Activated T-cell treated with anti-CD3 and anti-CD28 coated beads, Interleukin-2, amount 50 U/mL, for 72 hours (primary cell): ENCODE data around the gene HEXD. TPM values are rescaled to one million over a fixed set of nuclear protein-coding genes. Genes with fewer than 3 reads are reported as not detected.

Source experiments
- ATAC-seq, 2 donors: fragments of 150-1000 bp; cut with Tn5 transposase; replicated peaks in 1 of 2; 2 replicates each; pipeline ENCODE4 v1.10.0; 2021; ENCODE audit warnings: moderate library complexity in 2 of 2, mild to moderate bottlenecking in 1 of 2
- DNase-seq, 2 donors: peaks; one replicate each; pipeline ENCODE4 v3.0.0; 2021 to 2022; ENCODE audit warnings: mixed read lengths in 1 of 2
- H3K27ac Mint-ChIP-seq: one replicate; pipeline ENCODE4 v1.8.0; 2022; ENCODE audit warnings: mild to moderate bottlenecking, moderate library complexity, mixed read lengths
- H3K27me3 Mint-ChIP-seq: one replicate; pipeline ENCODE4 v1.8.0; 2022; ENCODE audit warnings: low read depth, mixed read lengths
- H3K36me3 Mint-ChIP-seq, 2 donors: one replicate each; pipeline ENCODE4 v1.8.0; 2022; ENCODE audit warnings: mixed read lengths in 2 of 2, mild to moderate bottlenecking in 1 of 2; ENCODE audit not compliant: insufficient read depth in 2 of 2
- H3K4me1 Mint-ChIP-seq: one replicate; pipeline ENCODE4 v1.8.0; 2022; ENCODE audit warnings: low read depth, mixed read lengths
- H3K4me3 Mint-ChIP-seq, 2 donors: one replicate each; pipeline ENCODE4 v1.8.0; 2022; ENCODE audit warnings: mild to moderate bottlenecking in 2 of 2, mixed read lengths in 2 of 2, moderate library complexity in 2 of 2
- H3K9me3 Mint-ChIP-seq, 2 donors: one replicate each; pipeline ENCODE4 v1.8.0; 2022; ENCODE audit warnings: mixed read lengths in 2 of 2
- total RNA-seq, 2 donors: library from RNA; stranded (reverse); gene quantifications; one replicate each; pipeline ENCODE4 v1.2.3, GENCODE V29; 2022

The HEXD gene
- total RNA-seq, 2 donors from 2014 or later = 26.4 to 26.7 TPM

- Mint-ChIP-seq H3K27ac (no peak overlapping the region), H3K9me3 (no peaks in the 10 kb centered on the region), H3K27me3 (no peaks in the 10 kb centered on the region), H3K4me3 (no peak overlapping the region), H3K36me3 (peaks cover 4 to 16% of the 10 kb centered on the region in 2 donors), H3K4me1 (no peaks in the 10 kb centered on the region)
- ATAC-seq (no peak), DNase-seq (no peak)
These were observed 65.7 kb downstream of the HEXD start for GRCh38 chr17:82483836-82484235.

DNA sequence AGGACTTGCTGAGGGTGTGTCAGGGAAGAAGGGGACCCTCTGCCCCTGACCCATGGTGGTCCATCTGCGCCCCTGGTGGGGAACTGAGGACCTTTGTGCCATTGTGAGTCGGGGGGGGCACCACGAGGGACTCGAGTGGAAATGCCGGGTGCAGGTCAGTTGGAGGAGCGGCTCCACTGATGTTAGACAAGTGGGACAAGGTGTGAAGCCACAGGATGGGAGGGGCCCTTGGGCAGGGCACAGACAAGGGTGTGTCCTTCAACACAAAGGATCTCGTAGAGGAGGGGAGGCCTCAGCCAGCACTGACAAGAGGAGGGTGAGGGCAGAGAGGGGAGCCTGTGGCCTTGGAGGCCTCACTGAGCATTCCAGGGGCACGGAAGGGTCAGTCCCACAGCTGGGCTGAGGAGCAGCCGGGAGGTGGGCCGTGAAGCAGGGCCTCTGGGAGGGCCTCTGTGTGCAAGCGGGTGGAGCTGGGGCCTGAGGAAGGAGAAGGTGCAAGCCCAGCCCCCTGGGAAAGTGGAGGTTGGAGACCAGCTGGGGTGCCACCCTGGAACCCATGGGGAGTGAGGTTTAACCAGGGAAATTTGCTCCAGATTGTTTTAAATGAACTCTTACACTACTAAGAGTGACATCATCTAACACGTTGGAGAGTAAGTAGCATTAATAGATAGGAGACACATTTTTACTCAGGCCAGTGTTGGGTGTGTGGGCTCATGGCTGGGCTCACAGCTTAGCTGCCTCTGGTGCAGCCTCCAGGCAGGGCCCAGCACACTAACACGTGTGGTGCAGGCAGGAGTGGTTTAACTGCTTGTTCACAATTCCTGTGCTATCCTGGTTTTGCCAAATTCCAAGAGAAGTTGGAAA, 68.3 kb downstream of the HEXD start:
- no peak overlapping the region for H3K4me3 Mint-ChIP-seq
- H3K27ac Mint-ChIP-seq = no peak overlapping the region
- ATAC-seq (no peak), DNase-seq (no peak)
- H3K4me1 Mint-ChIP-seq = no peaks in the 10 kb centered on the region
- H3K9me3 Mint-ChIP-seq = no peaks in the 10 kb centered on the region
- no peaks in the 10 kb centered on the region for H3K27me3 Mint-ChIP-seq
- H3K36me3 Mint-ChIP-seq = peaks cover 4 to 9% of the 10 kb centered on the region in 2 donors

GRCh38 chr17:82487910-82488309, 69.8 kb downstream of the HEXD start:
- H3K27ac Mint-ChIP-seq = no peak overlapping the region
- DNase-seq (no peak), ATAC-seq (no peak)
- no peaks in the 10 kb centered on the region for H3K9me3 Mint-ChIP-seq
- no peaks in the 10 kb centered on the region for H3K4me1 Mint-ChIP-seq
- no peaks in the 10 kb centered on the region for H3K27me3 Mint-ChIP-seq
- peaks cover 4 to 9% of the 10 kb centered on the region in 2 donors for H3K36me3 Mint-ChIP-seq
- no peak overlapping the region for H3K4me3 Mint-ChIP-seq

GRCh38 chr17:82489117-82489516, 71.0 kb downstream of the HEXD start:
- H3K27me3 Mint-ChIP-seq = no peaks in the 10 kb centered on the region
- no peak for DNase-seq
- no peaks in the 10 kb centered on the region for H3K9me3 Mint-ChIP-seq
- H3K36me3 Mint-ChIP-seq = peaks cover 4 to 9% of the 10 kb centered on the region in 2 donors
- H3K27ac Mint-ChIP-seq = no peak overlapping the region
- ATAC-seq = no peak
- no peak overlapping the region for H3K4me3 Mint-ChIP-seq
- H3K4me1 Mint-ChIP-seq = peaks cover 2% of the 10 kb centered on the region

DNA sequence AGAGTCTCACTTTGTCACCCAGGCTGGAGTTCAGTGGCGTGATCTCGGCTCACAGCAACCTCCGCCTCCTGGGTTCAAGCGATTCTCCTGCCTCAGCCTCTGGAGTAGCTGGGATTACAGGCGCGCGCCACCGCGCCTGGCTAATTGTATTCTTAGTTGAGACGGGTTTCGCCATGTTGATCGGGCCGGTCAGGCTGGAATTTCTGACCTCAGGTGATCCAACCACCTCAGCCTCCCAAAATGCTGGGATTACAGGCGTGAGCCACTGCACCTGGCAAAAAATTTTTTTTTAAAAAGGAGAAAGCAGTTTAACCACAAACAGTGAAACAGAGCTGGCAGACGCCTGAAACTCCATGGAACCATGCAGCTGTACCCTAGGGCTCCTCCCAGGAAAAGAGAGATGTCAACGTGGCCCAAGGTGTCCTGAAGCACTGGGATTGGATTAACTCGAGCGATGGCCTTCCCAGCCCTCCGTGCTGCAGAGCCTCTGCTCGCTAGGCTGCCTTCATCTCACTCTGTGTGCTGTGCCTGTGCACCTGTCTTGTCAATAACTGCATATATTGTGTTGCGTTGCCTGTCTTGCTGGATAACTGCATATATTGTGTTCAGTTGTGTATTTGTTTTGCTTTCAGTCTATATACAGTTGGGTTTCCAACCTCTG, 71.8 kb downstream of the HEXD start:
- no peak for ATAC-seq
- Mint-ChIP-seq H3K4me3 (no peak overlapping the region), H3K36me3 (peaks cover 0 to 5% of the 10 kb centered on the region in 2 donors), H3K4me1 (peaks cover 10% of the 10 kb centered on the region), H3K27me3 (no peaks in the 10 kb centered on the region), H3K27ac (no peak overlapping the region), H3K9me3 (no peaks in the 10 kb centered on the region)
- DNase-seq = no peak

DNA sequence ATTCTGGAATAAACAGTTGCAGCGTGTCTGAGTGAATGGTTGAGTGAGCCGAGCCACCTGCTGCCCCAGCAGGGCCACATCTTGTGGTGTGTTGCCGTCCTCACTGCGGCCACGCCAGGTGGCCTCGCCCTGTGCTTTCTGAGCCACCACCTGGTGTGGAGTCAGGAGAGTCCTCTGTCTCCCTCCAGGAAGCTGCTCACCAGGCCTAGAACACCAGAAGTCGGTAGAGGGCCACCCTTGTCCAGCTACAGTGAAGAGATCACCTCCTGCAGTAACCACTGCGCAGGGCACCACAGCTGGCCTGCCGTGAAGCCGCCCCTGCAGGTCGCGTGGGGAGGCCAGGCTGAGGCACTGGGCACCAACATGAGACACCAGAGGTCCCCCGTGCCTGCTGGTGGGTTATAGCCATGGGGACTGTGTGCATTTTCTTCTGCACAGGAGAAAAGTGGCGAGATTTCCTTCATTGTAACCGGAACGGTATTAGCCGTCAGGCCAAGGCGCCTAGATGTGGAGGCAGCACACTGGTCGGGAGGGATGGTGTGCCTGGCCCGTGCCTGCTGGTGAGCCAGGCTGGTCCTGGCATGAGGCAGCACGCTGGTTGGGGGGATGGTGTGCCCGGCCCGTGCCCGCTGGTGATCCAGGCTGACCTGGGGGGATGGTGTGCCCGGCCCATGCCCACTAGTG, 72.5 kb downstream of the HEXD start:
- ATAC-seq (no peak), DNase-seq (no peak)
- peaks cover 0 to 1% of the 10 kb centered on the region in 2 donors for H3K36me3 Mint-ChIP-seq
- H3K27me3 Mint-ChIP-seq = no peaks in the 10 kb centered on the region
- no peak overlapping the region for H3K4me3 Mint-ChIP-seq
- H3K27ac Mint-ChIP-seq = no peak overlapping the region
- no peaks in the 10 kb centered on the region for H3K9me3 Mint-ChIP-seq
- peaks cover 11% of the 10 kb centered on the region for H3K4me1 Mint-ChIP-seq

- no peaks in the 10 kb centered on the region for H3K9me3 Mint-ChIP-seq
- peaks cover 0 to 1% of the 10 kb centered on the region in 2 donors for H3K36me3 Mint-ChIP-seq
- no peak overlapping the region for H3K27ac Mint-ChIP-seq
- no peaks in the 10 kb centered on the region for H3K27me3 Mint-ChIP-seq
- DNase-seq = no peak
- no peak overlapping the region for H3K4me3 Mint-ChIP-seq
- peaks cover 16% of the 10 kb centered on the region for H3K4me1 Mint-ChIP-seq
- ATAC-seq = no peak
These were observed 73.0 kb downstream of the HEXD start for GRCh38 chr17:82491196-82491530.

GRCh38 chr17:82491533-82491932, 73.4 kb downstream of the HEXD start:
- no peaks in the 10 kb centered on the region for H3K9me3 Mint-ChIP-seq
- H3K4me3 Mint-ChIP-seq = no peak overlapping the region
- ATAC-seq (no peak), DNase-seq (no peak)
- H3K27me3 Mint-ChIP-seq = no peaks in the 10 kb centered on the region
- H3K36me3 Mint-ChIP-seq = peaks cover 0 to 1% of the 10 kb centered on the region in 2 donors
- no peak overlapping the region for H3K27ac Mint-ChIP-seq
- peaks cover 20% of the 10 kb centered on the region for H3K4me1 Mint-ChIP-seq

Other genes with a start within 250 kb of the HEXD start
- 10 to 100 TPM; 76.9 to 78.8 TPM for gene CCDC57, start 205.5 kb upstream of the HEXD start, total RNA-seq
- 10 to 100 TPM; 42.8 to 74.5 TPM for gene SLC16A3, start 189.3 kb upstream of the HEXD start, total RNA-seq
- gene CSNK1D, start 144.6 kb upstream of the HEXD start, total RNA-seq = 100 to 1,000 TPM; 166 to 170 TPM
- 1,000 to 10,000 TPM in 1 of 2 donors, 100 to 1,000 TPM in 1; 845 to 1,007 TPM for gene CD7, start 100.7 kb upstream of the HEXD start, total RNA-seq
- 10 to 100 TPM in 1 of 2 donors, 1 to 10 TPM in 1; 3.3 to 12.6 TPM for gene SECTM1, start 84.6 kb upstream of the HEXD start, total RNA-seq
- gene TEX19, start 59.1 kb upstream of the HEXD start, total RNA-seq = under 1 TPM in 1 of 2 donors, not detected in 1; 0.17 TPM
- under 1 TPM in 1 of 2 donors, not detected in 1; 0.46 TPM for gene UTS2R, start 46.6 kb upstream of the HEXD start, total RNA-seq
- gene OGFOD3, start 239 bp downstream of the HEXD start, total RNA-seq = 10 to 100 TPM; 17.2 to 17.7 TPM
- 100 to 1,000 TPM; 256 to 300 TPM for gene CYBC1, start 32.4 kb downstream of the HEXD start, total RNA-seq
- gene NARF, start 40.4 kb downstream of the HEXD start, total RNA-seq = 100 to 1,000 TPM in 1 of 2 donors, 10 to 100 TPM in 1; 90.4 to 120 TPM
- gene FOXK2, start 101.4 kb downstream of the HEXD start, total RNA-seq = 10 to 100 TPM; 59.9 to 61.0 TPM
- gene WDR45B, start 230.1 kb downstream of the HEXD start, total RNA-seq = 10 to 100 TPM; 51.1 to 52.3 TPM